ENCODE data around the gene PLEKHG5. TPM values are rescaled to one million over a fixed set of nuclear protein-coding genes. Genes with fewer than 3 reads are reported as not detected.

The PLEKHG5 gene
- total RNA-seq, 1 donor = 11.2 TPM

GRCh38 chr1:6530504-6531160 is 39.2 kb upstream of the PLEKHG5 start:
- no peak overlapping the region for H3K4me3 ChIP-seq (ENCODE audit: low read depth, low read length)
- DNase-seq (ENCODE audit: low read depth) = no peak
- no peak for TF ChIP-seq CTCF (IDR thresholded peaks at IDR 0.05; ENCODE audit: insufficient read depth, low read depth, low read length)

- no peak for DNase-seq (ENCODE audit: low read depth)
- H3K4me3 ChIP-seq (ENCODE audit: low read depth, low read length) = no peak overlapping the region
- TF ChIP-seq CTCF (IDR thresholded peaks at IDR 0.05; ENCODE audit: insufficient read depth, low read depth, low read length) = no peak
Measured at GRCh38 chr1:6528492-6528891, 37.0 kb upstream of the PLEKHG5 start.

GRCh38 chr1:6526316-6526715 is 34.8 kb upstream of the PLEKHG5 start:
- TF ChIP-seq CTCF (IDR thresholded peaks at IDR 0.05; ENCODE audit: insufficient read depth, low read depth, low read length) = no peak
- H3K4me3 ChIP-seq (ENCODE audit: low read depth, low read length) = no peak overlapping the region
- no peak for DNase-seq (ENCODE audit: low read depth)

- peak; percentile 69 for TF ChIP-seq CTCF (IDR thresholded peaks at IDR 0.05; ENCODE audit: insufficient read depth, low read depth, low read length)
- no peak overlapping the region for H3K4me3 ChIP-seq (ENCODE audit: low read depth, low read length)
- DNase-seq (ENCODE audit: low read depth) = peak; percentile 47
Measured at GRCh38 chr1:6523566-6523965, 32.1 kb upstream of the PLEKHG5 start.

- DNase-seq (ENCODE audit: low read depth) = no peak
- H3K4me3 ChIP-seq (ENCODE audit: low read depth, low read length) = no peak overlapping the region
- no peak for TF ChIP-seq CTCF (IDR thresholded peaks at IDR 0.05; ENCODE audit: insufficient read depth, low read depth, low read length)
Measured at GRCh38 chr1:6521536-6521935, 30.1 kb upstream of the PLEKHG5 start.

GRCh38 chr1:6519935-6520671 is 28.6 kb upstream of the PLEKHG5 start:
- no peak overlapping the region for H3K4me3 ChIP-seq (ENCODE audit: low read depth, low read length)
- DNase-seq (ENCODE audit: low read depth) = peak; percentile 70
- TF ChIP-seq CTCF (IDR thresholded peaks at IDR 0.05; ENCODE audit: insufficient read depth, low read depth, low read length) = no peak
